HCT116 (cell line): Measurements from ENCODE around the gene NEB.

Experiments
- CEBPB ChIP-seq: IDR thresholded peaks from 2 replicates; pipeline ENCODE4 v1.6.1; 2012; ENCODE audit warnings: low read depth
- EZH2 ChIP-seq: fragments of 200-600 bp; sonication (generic); IDR thresholded peaks from 2 replicates; pipeline ENCODE4 v1.6.1; 2017; ENCODE audit warnings: antibody characterized with exemption, mixed run types
- EZH2phosphoT487 ChIP-seq: fragments of 200-600 bp; IDR thresholded peaks from 2 replicates; pipeline ENCODE4 v1.6.1; 2018; ENCODE audit warnings: antibody characterized with exemption, borderline replicate concordance
- POLR2A ChIP-seq: IDR thresholded peaks from 2 replicates; pipeline ENCODE4 v1.7.0; 2011; ENCODE audit warnings: borderline replicate concordance; ENCODE audit not compliant: insufficient read depth, insufficient read length; ENCODE audit errors: extremely low read depth
- POLR2AphosphoS5 ChIP-seq: IDR thresholded peaks from 2 replicates; pipeline ENCODE4 v1.6.1; 2011; ENCODE audit warnings: mild to moderate bottlenecking, low read depth, low read length, moderate library complexity
- ZFX ChIP-seq: fragments of 450-650 bp; IDR thresholded peaks from 2 replicates; pipeline ENCODE4 v1.6.1; 2017
- ZNF274 ChIP-seq: fragments of 200-500 bp; sonication (Bioruptor generic); IDR thresholded peaks from 2 replicates; pipeline ENCODE4 v1.6.1; 2014; ENCODE audit warnings: mild to moderate bottlenecking, low read depth, low read length, inconsistent platforms
- TF ChIP-seq, protein P1 (sequence below), 3 experiments: fragments of 200-600 bp in 1 of 3; sonication (generic) in 1 of 3; IDR thresholded peaks in 2 of 3; conservative IDR thresholded peaks in 1 of 3; 2 replicates each; pipeline ENCODE4 v1.5.1; 2012 to 2017; ENCODE audit warnings: low read depth in 2 of 3, low read length in 2 of 3, antibody characterized with exemption in 1 of 3, borderline replicate concordance in 1 of 3, control low read depth in 1 of 3, mild to moderate bottlenecking in 1 of 3, mixed read lengths in 1 of 3, mixed run types in 1 of 3, moderate library complexity in 1 of 3; ENCODE audit not compliant: insufficient read depth in 1 of 3

DNA sequence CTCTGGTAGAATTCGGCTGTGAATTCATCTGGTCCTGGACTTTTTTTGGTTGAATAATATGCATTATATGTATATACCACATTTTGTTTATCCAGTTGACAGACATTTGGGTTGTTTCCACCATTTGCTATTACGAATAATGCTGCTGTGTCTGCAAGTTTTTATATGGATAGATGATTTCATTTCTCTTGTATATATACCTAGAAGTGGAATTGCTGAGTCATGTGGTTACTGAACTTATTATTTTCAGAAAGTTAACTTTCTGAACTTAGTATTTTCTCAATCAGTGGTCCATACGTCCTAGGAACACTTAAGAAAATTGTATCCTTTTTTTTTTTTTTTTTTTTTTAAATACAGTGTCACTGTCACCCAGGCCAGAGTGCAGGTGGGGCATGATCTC, 261.3 kb downstream of the NEB start:
- TF ChIP-seq ZFX = no peak
- no peak for TF ChIP-seq POLR2A
- no peak for TF ChIP-seq POLR2AphosphoS5
- TF ChIP-seq, protein P1, sequence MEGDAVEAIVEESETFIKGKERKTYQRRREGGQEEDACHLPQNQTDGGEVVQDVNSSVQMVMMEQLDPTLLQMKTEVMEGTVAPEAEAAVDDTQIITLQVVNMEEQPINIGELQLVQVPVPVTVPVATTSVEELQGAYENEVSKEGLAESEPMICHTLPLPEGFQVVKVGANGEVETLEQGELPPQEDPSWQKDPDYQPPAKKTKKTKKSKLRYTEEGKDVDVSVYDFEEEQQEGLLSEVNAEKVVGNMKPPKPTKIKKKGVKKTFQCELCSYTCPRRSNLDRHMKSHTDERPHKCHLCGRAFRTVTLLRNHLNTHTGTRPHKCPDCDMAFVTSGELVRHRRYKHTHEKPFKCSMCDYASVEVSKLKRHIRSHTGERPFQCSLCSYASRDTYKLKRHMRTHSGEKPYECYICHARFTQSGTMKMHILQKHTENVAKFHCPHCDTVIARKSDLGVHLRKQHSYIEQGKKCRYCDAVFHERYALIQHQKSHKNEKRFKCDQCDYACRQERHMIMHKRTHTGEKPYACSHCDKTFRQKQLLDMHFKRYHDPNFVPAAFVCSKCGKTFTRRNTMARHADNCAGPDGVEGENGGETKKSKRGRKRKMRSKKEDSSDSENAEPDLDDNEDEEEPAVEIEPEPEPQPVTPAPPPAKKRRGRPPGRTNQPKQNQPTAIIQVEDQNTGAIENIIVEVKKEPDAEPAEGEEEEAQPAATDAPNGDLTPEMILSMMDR (IDR thresholded peaks at IDR 0.05 in 2 of 3, conservative IDR thresholded peaks at IDR 0.05 in 1 of 3; ENCODE audit: borderline replicate concordance in 1 of 3, insufficient read depth in 1 of 3, low read depth in 2 of 3, low read length in 2 of 3) = no peak
- TF ChIP-seq CEBPB = no peak
- no peak for TF ChIP-seq EZH2phosphoT487
- no peak for TF ChIP-seq EZH2
- TF ChIP-seq ZNF274 = no peak
